GF-D8 (cell line): ENCODE measurements around the gene UQCRQ.

ENCODE experiments used
- DNase-seq: peaks from one replicate; lab custom pipeline; 2025; lab: John Stamatoyannopoulos, UW

Gene UQCRQ

DNA sequence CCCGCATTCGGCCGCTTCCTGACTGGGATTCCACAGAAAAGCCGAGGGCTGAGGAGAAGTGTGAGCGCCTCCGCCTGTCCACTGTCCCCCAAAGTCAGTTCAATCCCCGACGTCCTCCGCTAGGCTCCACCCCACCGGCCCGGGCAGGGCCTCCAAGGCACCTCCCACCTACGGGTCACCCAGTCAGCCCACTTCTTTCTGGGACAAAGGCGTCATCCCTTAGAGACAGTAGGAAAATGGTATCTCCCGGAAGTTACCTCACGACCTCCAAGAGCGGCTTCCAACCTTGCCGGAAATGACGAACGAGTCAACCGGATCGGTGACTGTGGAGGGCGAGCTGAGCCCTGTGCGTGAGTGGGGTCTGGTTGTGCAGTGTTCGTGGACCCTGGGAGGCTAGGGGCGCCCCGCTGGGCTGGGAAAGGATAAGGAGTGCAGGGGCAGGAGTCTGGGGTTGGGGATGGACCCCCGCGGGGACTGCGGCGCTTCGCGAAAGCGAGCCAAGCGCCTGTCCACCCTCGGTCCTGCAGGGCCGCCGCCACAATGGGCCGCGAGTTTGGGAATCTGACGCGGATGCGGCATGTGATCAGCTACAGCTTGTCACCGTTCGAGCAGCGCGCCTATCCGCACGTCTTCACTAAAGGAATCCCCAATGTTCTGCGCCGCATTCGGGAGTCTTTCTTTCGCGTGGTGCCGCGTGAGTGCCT is at the start of gene UQCRQ, which contains the start of gene GDF9:
Gene UQCRQ, plus strand, starts transcription at position 301 of the 704 bp plus-strand sequence. Its CDS starts 240 bp downstream, at position 541.
Gene GDF9, minus strand, starts transcription at position 128 of the 704 bp plus-strand sequence. CDS start 1,936 bp downstream, outside the sequence.
- DNase-seq, result peak; percentile 84

DNA sequence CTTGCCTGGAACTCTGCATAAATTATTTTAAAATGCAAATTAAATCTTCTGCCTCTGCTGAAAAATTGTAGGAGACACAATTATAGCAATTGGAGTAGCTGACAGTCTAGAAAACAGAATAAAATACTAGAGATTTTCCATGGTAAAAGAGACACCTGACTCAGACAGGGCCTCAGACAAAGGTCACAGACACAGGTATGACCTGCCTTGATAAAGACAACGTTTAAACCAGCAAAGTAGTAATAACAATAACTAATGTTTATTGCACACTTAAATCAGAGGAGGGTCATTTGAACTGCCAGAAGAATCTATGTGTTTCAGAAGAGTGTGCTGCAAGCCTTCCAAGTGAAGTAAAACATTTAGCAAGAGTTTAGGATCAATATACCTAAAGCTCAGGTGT is 49.4 kb upstream of the UQCRQ start:
- no peak for DNase-seq

DNA sequence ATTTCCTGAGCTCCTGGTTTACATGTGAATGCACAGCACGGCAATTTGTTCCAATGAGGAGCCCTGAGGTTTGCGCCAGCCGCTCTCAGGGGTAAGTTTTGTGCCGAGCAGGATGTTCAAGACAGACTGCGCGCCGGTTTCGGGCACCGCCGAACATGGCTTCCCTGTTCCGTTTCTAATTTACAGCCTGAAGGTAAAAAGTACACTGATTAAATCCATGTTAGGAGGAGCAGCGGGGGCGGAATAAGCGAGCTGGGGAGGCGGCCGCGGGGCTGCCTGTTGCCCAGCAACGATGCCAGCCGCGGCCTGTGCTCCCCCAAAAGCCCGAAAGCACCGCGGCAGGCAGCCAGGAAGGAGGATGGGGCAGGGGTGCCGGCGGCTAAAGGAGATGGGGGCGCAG is 47.0 kb upstream of the UQCRQ start:
- no peak for DNase-seq

DNA sequence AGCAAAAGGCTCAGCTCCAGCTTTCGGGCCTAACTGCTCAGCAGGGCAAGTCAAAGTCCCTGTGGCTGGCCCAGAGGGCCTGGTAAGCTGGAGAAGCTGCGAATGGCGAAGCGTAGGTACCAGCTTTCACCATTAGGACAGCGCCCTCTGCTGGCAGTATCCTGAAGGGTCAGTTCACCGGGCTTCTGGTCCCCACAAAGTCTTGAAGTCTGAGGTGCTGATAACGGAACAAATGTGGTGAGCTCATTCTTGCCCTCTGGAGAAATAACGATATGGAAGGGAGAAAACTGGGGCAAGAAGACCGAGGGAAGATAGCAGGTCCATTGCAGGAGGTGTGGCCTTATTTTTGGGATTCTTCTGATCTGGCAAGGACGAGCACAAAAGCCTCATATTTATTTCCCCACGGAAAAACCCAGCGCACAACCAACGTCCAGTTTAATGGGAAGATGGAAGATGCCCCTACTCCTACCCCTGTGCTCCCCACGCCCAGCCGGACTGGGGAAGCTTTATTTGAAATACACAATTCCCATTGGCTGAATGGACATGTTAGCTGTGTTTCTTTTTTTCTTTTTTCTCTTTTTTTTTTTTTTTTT is 46.2 kb upstream of the UQCRQ start:
- no peak for DNase-seq

DNA sequence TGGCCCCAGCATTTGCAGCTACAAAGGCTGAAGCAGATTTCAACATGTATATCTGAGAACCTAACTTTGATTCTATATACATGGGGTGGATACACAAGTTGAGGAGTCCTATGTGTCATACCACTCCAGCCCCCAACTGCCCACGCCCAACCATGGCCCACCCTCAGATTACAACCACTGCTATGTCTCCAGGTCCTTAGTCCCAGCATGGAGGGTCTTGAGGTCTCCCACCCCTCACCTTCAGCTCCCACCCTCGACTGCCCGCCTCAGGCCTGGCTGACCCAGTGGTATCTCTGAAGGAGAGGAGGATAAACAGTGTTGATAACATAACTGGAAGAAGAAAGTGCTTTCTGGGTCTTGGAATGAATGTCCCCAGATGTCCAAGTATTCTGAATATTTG is 45.1 kb upstream of the UQCRQ start:
- no peak for DNase-seq

DNA sequence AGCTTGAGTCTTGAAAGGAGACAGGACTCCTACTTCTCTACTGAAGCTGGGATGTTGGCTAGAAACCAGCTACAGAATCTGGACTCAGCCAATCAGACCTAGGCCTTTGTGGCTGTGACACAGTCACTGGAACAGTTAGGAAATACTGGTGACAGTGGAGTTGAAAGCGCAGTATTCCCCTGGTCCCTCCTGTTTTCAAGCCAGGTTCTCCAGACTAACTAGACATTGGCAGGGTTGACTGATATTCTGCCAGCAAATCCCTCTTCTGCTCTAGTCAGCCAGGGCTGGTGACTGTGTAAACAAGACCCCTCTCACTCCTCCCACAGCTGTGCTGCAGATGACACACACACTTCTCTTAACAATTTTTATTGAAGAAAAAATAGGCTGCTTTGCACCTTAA is 44.7 kb upstream of the UQCRQ start:
- DNase-seq, result no peak

DNA sequence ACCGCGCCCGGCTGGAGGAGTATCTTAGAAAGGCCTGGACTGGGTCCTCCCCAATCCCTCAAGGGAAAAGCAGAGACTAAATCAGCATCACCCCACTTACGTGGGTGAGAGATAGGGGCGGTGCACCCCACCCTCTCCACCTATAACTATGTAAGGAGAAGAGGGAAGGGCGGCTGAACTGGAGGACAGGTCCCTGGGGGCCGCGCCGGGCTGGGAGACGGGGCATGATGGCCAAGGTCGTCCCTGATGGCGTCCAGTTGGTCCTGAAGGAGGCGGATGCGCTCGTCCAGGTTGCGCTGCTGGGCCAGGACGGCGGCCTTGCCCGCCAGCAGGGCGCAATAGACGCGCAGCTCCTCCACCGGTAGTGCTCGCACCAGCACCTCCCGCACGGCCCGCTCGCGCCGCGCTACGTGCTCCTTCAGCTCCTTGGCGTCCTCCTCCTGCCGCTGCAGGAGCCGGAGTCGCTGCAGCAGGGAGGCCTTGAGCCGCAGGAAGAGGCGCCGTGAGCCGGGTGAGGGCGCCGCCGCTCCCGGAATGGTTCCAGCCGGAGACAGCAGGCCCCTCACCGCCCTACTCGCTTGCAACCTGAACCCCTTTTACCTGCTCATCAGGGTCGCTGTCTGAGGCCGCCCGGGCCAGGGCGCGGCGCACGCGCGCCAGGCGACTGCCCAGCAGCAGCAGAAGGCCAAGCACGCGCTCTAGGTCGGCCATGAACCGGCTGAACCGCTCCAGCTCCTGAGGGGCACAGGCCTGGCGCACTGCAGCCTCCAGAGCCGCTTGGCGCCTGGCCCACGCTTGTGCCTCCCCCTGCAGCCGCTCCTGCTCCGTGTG is 43.6 kb upstream of the UQCRQ start:
- DNase-seq, result no peak

DNA sequence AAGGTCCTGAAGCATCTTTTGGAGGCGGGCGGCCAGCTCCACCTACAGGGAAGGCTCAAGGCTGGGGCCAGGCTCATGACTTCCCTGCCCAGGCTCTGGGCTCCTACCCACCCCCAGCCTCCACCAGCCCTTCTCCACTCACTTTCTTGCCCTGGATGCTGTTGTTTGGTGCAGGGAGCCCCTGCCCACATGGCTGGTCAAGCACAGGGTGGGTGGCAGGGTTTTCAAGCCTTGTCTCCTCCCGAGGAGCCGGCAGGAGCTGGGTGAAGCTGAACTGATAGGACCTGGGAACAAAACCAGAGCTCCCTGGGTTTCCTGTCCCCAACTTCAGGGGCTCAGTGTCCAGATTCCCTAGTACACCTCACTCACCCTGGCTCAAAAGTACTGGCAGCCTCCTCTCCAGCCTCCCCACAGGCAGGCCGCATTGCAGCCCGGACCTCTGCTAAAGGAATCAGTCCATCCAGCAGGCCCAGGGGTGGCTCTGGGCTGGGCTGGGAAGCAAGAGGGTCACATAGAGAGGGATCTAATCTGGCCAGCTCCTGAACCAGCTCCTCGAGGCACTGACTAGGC is 42.9 kb upstream of the UQCRQ start:
- no peak for DNase-seq

DNA sequence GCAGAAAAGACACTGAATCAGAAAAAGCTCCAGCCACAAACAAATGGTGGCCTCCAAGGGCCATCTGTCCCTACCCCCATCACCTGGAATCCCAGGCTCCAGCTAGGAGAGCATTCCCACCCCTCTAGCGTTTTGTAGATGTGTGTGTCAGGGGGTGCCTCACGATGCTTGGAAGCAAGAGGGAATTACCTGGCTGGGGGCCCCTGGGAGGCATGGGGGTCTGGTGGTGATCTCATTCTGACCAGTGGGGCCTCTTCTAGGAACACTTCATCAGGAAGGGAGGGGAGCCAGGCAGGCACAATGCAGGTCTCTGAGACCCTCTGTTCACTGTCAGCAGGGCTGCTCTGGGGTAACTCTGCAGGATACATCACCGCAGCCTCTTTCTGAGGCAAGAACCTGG is 42.0 kb upstream of the UQCRQ start:
- no peak for DNase-seq

DNA sequence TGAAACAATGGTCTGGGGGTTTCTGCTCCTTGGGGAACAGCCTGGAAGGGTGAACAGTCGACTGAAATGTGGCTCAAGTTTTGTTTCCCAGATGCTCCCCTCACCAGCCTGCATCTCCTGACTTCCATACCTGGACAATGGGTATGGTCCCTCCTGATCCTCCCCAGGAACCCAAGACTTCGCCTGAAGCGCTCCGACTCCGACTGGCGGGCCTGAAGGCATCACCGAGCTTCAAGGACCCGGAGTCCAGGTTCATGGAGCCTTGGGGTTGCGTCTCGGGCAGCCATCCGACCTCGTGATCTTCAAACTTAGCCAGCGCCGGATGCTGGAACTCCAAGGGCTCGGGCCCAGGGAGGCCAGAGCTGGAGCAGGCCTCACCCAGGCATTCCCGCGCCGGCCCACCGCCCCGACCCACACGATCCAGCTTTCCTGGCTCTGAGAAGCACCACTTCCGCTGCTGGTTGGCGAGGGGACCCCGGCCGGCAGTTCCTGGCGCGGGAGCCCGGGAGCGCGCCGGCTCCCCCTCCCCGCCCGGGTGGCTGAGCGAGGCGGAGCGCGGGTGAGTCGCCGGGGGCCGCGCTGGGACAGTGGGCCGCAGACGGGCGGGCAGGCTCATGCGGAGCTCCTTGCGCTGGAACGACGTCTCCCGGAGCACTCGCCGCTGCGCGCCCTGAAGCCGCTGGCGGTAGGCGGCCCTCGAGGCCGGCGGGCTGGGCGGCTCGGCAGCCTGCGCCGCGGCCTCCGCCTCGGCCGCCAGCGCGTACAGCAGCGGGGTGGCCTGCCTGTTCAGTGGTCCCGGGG is 41.2 kb upstream of the UQCRQ start:
- no peak for DNase-seq

DNA sequence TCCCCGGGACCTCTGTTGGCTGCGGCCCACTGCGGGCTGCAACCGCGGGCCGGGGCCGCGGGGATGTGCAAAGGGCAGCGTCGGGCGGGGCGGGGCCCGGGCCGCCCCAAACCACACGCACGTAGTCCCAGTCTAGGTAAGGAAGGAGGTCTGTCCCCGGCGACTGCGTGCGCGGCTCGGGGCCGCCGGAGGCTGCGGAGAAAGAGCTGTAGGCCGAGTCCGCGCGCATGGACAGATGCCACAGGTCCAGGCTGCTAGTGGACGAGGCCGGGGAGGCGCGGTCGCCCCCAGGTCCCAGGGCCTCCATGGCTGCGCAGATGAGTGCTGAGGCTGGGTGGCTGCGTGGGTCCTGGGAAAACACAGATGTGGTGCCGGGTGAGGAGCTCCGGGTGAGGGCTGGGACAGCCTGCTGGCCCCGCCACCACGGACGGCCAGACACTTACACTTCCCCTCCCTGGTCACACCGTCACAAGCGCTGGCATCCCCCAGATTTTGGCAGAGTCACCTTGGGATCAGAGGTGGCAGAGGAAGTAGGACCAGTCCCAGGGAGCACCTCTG is 40.5 kb upstream of the UQCRQ start:
- DNase-seq, result no peak

DNA sequence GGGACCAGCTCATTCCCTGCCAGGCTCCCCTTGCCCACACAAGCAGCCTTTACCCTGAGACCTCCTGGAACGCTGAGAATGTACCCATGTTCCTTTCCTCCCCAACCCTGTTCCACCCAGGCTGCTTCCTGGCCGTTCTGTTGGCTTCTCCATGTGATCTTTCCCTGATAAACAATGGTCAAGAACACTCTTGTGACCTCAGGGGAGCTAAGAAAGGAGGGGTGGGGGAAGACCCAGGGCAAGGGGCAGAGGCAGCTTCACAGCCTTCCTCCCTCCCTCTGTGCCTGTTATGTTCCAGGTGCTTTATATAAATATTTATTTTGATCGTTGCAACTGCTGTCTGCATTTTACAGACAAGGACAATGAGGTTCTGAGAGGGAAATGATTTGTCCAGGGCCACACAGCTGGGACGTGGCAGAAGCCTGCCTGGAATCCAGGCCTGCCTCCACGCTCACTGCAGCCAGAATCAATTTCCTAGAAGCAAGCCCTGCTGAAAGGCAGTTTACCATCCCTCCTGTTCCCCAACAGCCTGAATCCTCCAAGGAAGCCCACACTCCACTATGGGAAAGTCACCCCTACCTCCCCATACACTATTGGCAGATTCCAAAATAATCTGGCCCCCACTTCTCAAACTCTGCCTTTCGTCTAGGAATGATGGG is 39.9 kb upstream of the UQCRQ start:
- DNase-seq, result no peak

DNA sequence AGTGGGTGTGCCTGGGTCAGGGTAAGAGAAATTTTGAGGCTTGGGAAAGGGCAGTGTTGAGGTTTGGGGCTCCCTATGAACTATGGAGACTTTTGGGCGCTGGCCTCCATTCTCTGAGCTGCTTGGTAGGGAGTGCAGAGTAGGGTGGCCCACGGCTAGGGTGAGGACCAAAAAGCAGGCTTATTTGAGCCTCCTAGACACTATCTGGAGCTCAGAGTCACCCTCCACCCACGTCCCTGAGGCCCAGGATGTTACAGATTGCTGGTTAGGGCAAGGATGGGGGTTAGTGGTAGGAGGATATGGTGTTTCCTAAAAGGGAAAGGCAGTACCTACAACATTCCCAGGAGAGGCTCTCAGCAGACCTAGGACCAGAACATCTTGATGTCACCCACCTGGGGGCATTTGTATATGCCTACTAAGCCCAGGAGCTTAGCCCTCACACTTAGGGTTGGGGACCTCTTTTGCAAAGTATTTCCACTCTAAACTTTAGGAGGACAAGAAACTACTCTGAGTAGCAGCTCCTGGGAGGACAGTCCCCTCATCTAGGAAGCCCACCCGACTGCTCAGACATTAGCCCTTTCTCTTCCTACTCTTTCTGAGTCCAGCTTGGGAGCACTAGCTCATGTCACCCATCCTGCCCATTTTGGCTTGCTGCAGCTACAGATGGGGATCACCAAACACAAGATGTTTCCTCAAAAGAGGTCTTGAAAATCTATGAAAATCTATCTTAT is 38.3 kb upstream of the UQCRQ start:
- DNase-seq, result no peak

DNA sequence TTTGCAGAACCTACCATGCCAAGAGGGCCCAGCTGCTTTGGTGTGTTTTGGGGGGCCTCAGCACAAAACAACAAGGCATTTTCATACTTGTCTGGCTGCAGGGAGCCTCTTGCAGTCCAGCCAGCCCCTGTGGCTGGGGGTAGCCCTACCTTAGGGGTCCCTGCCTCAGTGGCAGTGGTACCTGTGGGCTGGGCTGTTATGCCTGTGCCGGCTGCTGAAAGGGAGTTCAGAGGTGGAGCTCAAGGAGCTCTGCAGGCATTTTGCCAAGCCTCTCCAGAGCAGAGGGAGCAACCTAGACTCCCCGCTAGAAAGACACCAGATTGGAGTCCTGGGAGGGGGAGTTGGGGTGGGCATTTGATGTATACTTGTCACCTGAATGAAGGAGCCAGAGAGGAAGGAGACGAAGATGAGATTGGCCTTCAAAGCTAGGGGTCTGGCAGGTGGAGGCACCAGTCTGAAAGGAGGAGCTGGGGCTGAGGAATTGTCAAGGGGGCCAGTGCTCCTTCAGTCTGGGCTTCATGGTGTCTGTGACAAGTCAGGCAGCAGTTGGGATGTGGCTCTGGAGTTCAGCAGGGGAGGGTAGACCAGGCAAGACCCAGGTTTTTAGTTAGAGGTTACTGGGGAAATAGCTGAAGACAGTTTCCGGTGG is 37.5 kb upstream of the UQCRQ start:
- no peak for DNase-seq

DNA sequence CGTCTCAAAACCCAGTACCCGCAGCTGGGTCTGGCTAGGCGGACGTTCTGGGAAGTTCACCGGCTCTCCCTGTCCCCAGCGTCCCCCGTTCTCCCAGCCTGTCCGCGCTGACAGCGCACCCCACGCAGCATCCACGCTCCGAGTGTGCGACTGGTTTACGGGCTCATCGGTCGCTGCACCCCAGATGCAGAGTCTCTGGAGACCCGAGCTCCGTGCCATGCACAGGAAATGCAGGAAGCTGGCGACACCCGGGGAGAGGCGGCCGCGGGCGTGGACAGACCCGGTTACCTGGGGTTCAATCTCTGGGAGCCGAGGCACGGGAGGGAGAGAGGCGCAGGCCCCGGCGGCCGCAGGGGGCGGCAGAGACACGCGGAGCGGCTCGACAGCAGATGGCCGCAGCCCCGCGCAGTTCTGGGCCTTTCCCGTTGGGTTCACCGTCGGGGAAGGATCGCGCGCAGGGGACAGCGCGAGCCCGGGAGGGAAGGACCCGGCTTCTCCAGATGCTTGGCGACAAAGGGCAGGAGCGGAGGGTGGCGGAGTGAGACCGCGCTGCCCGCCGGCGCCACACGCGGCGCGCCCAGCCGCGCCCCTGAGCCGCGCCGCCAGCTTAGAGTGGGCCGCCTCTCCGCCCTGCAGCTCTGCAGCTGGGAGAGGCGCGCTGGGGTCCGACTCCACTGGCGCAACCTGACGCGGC is 36.6 kb upstream of the UQCRQ start:
- no peak for DNase-seq

DNA sequence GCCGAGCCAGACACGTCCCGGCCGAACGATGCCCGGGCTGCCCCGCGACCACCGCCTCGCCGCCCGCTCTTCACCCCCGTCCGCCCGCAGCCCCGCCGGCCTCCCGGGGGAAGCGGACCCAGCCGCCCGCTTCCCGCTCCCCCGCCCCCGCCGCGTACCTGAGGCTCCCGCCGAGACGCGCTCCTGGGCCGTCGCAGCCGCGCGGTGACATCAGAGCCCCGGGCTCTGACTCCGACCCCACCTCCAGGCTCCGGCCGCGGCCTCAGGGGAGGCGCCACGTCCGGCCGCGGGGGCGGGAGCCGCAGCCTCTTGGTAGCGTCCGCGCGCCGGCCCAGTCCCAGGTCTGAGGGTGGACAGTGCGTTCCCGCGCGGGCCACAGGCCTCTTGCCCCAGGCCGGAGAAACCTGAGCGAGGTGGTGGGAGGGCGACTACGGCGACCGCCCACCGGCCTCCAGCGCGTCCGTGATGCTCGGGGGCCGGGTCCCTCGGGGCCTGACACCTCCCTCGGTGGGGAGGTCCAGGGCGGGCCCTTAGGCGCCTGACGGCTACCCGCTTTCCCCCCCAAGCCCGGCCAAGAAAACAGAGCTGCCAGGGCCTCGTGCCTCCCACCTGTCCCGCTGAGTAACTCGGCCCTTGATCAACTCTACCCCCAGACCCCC is 35.9 kb upstream of the UQCRQ start, which contains the start of gene SHROOM1:
Gene SHROOM1, minus strand, starts transcription at position 212 of the 659 bp plus-strand sequence. CDS start 4,507 bp downstream, outside the sequence.
- DNase-seq, result no peak

DNA sequence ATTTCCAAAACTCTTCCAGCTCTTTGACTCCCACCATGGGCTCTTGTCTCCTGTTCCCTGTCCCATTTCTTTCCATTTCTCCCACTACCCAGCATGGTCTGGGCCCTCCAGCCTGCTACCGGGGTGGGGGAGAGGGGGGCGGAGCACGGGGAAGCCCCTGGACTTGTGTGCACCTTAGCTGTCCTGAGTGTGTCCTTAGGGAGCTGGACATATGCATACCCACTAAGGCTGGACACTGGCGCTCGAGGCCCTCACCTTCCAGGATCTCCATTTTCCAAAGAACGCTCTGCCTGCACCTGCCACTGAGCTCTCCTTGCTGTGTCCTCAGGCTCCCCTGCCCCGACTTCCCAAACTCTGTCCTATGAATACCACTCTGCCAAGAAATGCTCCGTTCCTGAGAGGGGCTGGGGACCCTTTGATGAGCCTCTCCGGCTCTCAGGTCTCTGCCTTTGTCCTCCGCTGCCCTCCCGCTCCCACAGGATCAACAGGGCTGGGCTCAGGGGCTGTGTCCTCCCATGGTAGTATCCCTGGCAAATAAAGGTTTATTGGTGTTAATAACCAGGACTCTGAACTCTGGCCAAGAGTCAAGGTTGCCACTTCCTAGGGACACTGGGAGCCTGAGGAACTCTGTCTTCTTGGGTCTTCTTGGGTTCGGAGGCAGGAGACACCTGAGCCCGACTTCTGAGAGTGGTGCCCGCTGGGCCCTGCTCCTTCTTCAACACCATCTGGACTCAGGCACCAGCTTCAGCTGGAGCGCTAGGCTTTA is 35.2 kb upstream of the UQCRQ start:
- DNase-seq, result no peak

DNA sequence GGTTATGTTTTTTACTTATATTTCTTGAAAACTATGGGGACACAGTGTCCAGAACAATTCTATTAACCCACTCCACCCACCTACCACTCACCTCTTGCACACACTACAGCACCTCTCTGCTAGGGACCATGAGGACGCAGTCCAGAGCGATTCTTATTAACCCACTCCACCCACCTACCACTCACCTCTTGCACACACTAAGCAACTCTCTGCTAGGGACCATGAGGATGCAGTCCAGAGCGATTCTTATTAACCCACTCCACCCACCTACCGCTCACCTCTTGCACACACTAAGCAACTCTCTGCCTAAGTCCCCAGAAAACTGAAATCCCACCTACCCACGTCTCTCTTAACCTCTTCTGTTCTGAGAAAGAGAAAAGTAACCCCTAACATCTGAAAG is 33.8 kb upstream of the UQCRQ start:
- no peak for DNase-seq
